ENCODE data around the gene PLAU. TPM values are rescaled to one million over a fixed set of nuclear protein-coding genes. Genes with fewer than 3 reads are reported as not detected.

PLAU gene
- total and polyA plus RNA-seq, 2 donors (not counting 3 experiments of a cell fraction or from before 2014, with no cell fraction given): 23.6 to 34.9 TPM

DNA sequence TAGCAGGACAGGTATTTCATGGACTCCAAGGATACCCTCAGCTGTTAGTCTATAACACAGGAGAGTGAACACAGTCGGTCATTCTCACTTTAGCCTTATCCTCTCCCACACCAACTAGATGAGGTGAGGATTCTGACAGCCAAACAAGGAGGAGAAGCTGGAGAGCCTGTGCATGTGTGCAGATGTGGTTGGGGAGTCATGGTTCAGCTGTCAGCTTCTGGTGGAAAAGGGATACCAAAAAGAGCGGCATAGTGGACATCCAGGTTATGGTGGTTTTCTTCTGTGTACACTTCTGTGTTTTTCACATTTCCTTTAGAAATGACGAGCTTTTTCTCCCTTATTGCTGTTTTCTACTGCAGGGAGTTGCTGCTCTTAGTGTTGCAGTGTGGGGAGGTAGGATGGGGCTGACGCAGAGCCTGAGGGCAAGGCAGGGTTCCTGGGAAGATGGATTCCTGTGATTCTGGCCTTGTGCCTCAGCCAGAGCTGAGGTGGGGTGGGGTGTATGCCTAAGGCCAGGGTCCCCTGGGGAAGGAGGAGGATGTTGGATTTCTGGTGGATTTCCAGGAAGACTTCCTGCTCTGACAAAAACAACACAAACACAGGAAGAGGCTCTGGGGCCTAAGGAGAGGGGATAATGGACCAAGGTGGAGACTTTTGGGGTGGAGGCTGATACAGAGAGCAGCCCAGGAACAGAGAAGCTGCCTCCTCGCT is 26.6 kb downstream of the PLAU start:
- ChIA-PET POLR2A (no interaction called here), CTCF (interaction anchor here (1.3 to 11.3 kb wide), 3 partner anchors 20 to 143 kb away, joined by 4 to 439 read pairs (median 5); no protein-coding TSS in a partner anchor)
- Histone ChIP-seq H3K9me3 (replicated peaks; ENCODE audit: control insufficient read depth, insufficient read depth, low read length) (no peaks in the 10 kb centered on the region), H2AFZ (ENCODE audit: low read depth, low read length) (peak overlapping the region; percentile 52), H3K9ac (replicated peaks; ENCODE audit: extremely low read depth, insufficient read depth, low read length) (no peak overlapping the region), H3K4me3 (replicated peaks in 1 of 3; ENCODE audit: insufficient read depth in 1 of 3, low read depth in 1 of 3, low read length in 3 of 3) (no peak overlapping the region), H3K9me1 (replicated peaks; ENCODE audit: control insufficient read depth, extremely low read depth, insufficient read depth, low read length) (no peaks in the 10 kb centered on the region), H3K27me3 (ENCODE audit: control insufficient read depth in 2 of 2, insufficient read depth in 2 of 2, low read length in 2 of 2) (no peaks in the 10 kb centered on the region), H3K27ac (ENCODE audit: insufficient read depth, low read depth, low read length) (no peak overlapping the region), H3K4me1 (ENCODE audit: control insufficient read depth, extremely low read depth, insufficient read depth, low read length) (peaks cover 19% of the 10 kb centered on the region), H3K36me3 (ENCODE audit: control insufficient read depth in 2 of 2, extremely low read depth in 1 of 2, insufficient read depth in 2 of 2, low read length in 2 of 2) (no peaks in the 10 kb centered on the region), H3K79me2 (ENCODE audit: control insufficient read depth, insufficient read depth, low read length) (no peaks in the 10 kb centered on the region), H3K4me2 (ENCODE audit: insufficient read depth, low read length) (no peak overlapping the region), H4K20me1 (replicated peaks; ENCODE audit: control insufficient read depth, extremely low read depth, insufficient read depth, low read length) (no peaks in the 10 kb centered on the region)
- DNase-seq (ENCODE audit: low read depth, low spot score): no peak
- no peak for TF ChIP-seq POLR2A (IDR thresholded peaks at IDR 0.05; ENCODE audit: low read depth, low read length)
- TF ChIP-seq, protein P1, sequence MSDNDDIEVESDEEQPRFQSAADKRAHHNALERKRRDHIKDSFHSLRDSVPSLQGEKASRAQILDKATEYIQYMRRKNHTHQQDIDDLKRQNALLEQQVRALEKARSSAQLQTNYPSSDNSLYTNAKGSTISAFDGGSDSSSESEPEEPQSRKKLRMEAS (IDR thresholded peaks at IDR 0.05; ENCODE audit: insufficient read depth, insufficient read length): no peak
- TF ChIP-seq POLR2AphosphoS5 (IDR thresholded peaks at IDR 0.05; ENCODE audit: insufficient read depth, low read depth, low read length): no peak
- no peak for TF ChIP-seq JUN (IDR thresholded peaks at IDR 0.05; ENCODE audit: borderline replicate concordance, insufficient read depth, insufficient read length, low read depth)
- FAIRE-seq: peak; percentile 66
- dilution Hi-C loops (cut with MboI; ENCODE audit: extremely low pct_ligation_motif_present, low sequenced_read_pairs) (no loop called here), intact Hi-C loops (cut with micrococcal nuclease) (no loop called here)
- no TSS peak for BruUV-seq (replicated peaks)

DNA sequence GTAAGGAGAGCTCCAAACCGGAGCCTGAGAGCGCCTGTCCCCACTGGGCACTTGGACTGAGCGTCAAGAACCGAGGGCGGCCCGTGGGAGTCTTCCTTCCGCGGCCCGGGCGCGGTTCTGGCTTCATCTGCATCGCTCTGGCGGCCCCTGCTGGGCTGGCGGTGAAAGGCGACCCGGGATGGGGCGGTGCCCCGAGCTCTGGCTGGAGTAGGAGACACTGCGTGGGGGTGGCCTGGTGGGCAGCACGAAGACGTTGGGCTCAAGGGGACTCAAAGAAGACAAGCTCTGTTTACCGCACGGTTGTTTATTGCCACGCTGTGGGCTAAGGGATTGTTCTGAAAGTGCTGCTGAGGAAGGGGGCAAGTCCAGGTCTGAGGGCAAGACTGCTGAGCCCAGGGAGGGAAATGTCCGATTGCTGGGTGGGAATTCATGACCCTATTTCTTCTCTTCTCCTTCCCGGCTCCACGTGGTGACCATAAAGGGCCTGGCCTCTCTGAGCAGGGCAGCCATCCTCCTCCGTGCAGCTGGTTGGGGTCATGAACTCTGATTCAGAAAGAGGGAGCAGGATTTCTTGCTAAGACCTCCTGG is 29.8 kb downstream of the PLAU start:
- TF ChIP-seq, protein P2, sequence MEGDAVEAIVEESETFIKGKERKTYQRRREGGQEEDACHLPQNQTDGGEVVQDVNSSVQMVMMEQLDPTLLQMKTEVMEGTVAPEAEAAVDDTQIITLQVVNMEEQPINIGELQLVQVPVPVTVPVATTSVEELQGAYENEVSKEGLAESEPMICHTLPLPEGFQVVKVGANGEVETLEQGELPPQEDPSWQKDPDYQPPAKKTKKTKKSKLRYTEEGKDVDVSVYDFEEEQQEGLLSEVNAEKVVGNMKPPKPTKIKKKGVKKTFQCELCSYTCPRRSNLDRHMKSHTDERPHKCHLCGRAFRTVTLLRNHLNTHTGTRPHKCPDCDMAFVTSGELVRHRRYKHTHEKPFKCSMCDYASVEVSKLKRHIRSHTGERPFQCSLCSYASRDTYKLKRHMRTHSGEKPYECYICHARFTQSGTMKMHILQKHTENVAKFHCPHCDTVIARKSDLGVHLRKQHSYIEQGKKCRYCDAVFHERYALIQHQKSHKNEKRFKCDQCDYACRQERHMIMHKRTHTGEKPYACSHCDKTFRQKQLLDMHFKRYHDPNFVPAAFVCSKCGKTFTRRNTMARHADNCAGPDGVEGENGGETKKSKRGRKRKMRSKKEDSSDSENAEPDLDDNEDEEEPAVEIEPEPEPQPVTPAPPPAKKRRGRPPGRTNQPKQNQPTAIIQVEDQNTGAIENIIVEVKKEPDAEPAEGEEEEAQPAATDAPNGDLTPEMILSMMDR (IDR thresholded peaks at IDR 0.05; ENCODE audit: extremely low read depth in 1 of 2, insufficient read depth in 1 of 2, low read depth in 1 of 2, low read length in 2 of 2): peak; percentile 96 to 97
- TF ChIP-seq, protein P1 (IDR thresholded peaks at IDR 0.05; ENCODE audit: insufficient read depth, insufficient read length): no peak
- peak; percentile 63 for TF ChIP-seq POLR2AphosphoS5 (IDR thresholded peaks at IDR 0.05; ENCODE audit: insufficient read depth, low read depth, low read length)
- Histone ChIP-seq H3K79me2 (ENCODE audit: control insufficient read depth, insufficient read depth, low read length) (no peaks in the 10 kb centered on the region), H3K4me1 (ENCODE audit: control insufficient read depth, extremely low read depth, insufficient read depth, low read length) (peaks cover 19% of the 10 kb centered on the region), H4K20me1 (replicated peaks; ENCODE audit: control insufficient read depth, extremely low read depth, insufficient read depth, low read length) (no peaks in the 10 kb centered on the region), H3K9me1 (replicated peaks; ENCODE audit: control insufficient read depth, extremely low read depth, insufficient read depth, low read length) (no peaks in the 10 kb centered on the region), H3K27me3 (ENCODE audit: control insufficient read depth in 2 of 2, insufficient read depth in 2 of 2, low read length in 2 of 2) (no peaks in the 10 kb centered on the region), H2AFZ (ENCODE audit: low read depth, low read length) (peak overlapping the region; percentile 99), H3K9ac (replicated peaks; ENCODE audit: extremely low read depth, insufficient read depth, low read length) (peak overlapping the region; percentile 35), H3K4me2 (ENCODE audit: insufficient read depth, low read length) (peak overlapping the region; percentile 46), H3K36me3 (ENCODE audit: control insufficient read depth in 2 of 2, extremely low read depth in 1 of 2, insufficient read depth in 2 of 2, low read length in 2 of 2) (no peaks in the 10 kb centered on the region), H3K4me3 (replicated peaks in 1 of 3; ENCODE audit: insufficient read depth in 1 of 3, low read depth in 1 of 3, low read length in 3 of 3) (no peak overlapping the region), H3K27ac (ENCODE audit: insufficient read depth, low read depth, low read length) (peak overlapping the region; percentile 47), H3K9me3 (replicated peaks; ENCODE audit: control insufficient read depth, insufficient read depth, low read length) (no peaks in the 10 kb centered on the region)
- POLR2A ChIA-PET: interaction anchor here (0.6 to 1.3 kb wide), 4 partner anchors 51 to 62 kb away, joined by 3 to 4 read pairs (median 4); no protein-coding TSS in a partner anchor
- DNase-seq (ENCODE audit: low read depth, low spot score): peak; percentile 71
- no TSS peak for BruUV-seq (replicated peaks)
- peak; percentile 35 for FAIRE-seq
- intact Hi-C loops (cut with micrococcal nuclease) (loop anchor here (1.0 to 2.0 kb wide), 8 partner anchors 26 to 141 kb away; partner anchors contain the start of gene VCL), dilution Hi-C loops (cut with MboI; ENCODE audit: extremely low pct_ligation_motif_present, low sequenced_read_pairs) (no loop called here)
- CTCF ChIA-PET: interaction anchor here (0.6 to 11.3 kb wide), 40 partner anchors 9 to 1295 kb away, joined by 3 to 439 read pairs (median 6); partner anchors contain the start of genes CHCHD1, COMTD1, PLAU and VCL
